Measurements from ENCODE around the gene CFAP157. TPM values are rescaled to one million over a fixed set of nuclear protein-coding genes. Genes with fewer than 3 reads are reported as not detected.

CFAP157 gene
- total RNA-seq, 1 donor from 2014 or later: 25.9 TPM

GRCh38 chr9:127746959-127747569 is 40.3 kb downstream of the CFAP157 start:
- no peak for ATAC-seq
- Histone ChIP-seq H3K36me3 (peaks cover 98% of the 10 kb centered on the region), H3K4me1 (peaks cover 13% of the 10 kb centered on the region), H3K4me3 (no peak overlapping the region), H3K27ac (no peak overlapping the region), H3K27me3 (ENCODE audit: low read depth) (no peaks in the 10 kb centered on the region), H3K9me3 (no peaks in the 10 kb centered on the region)
- intact Hi-C loops (cut with DNase I): no loop called here
- TF ChIP-seq CTCF (IDR thresholded peaks at IDR 0.05): no peak
- DNase-seq: no peak

GRCh38 chr9:127749090-127749787 is 42.5 kb downstream of the CFAP157 start:
- ATAC-seq: no peak
- no peak overlapping the region for H3K27ac ChIP-seq
- intact Hi-C loops (cut with DNase I): no loop called here
- no peak overlapping the region for H3K4me3 ChIP-seq
- TF ChIP-seq CTCF (IDR thresholded peaks at IDR 0.05): no peak
- H3K9me3 ChIP-seq: no peaks in the 10 kb centered on the region
- H3K36me3 ChIP-seq: peaks cover 96% of the 10 kb centered on the region
- peaks cover 15% of the 10 kb centered on the region for H3K4me1 ChIP-seq
- DNase-seq: no peak
- H3K27me3 ChIP-seq (ENCODE audit: low read depth): peaks cover 7% of the 10 kb centered on the region

- DNase-seq (no peak), ATAC-seq (no peak)
- peaks cover 31% of the 10 kb centered on the region for H3K4me1 ChIP-seq
- no peak for TF ChIP-seq CTCF (IDR thresholded peaks at IDR 0.05)
- H3K4me3 ChIP-seq: no peak overlapping the region
- peaks cover 12% of the 10 kb centered on the region for H3K27me3 ChIP-seq (ENCODE audit: low read depth)
- H3K36me3 ChIP-seq: peaks cover 84% of the 10 kb centered on the region
- no peak overlapping the region for H3K27ac ChIP-seq
- intact Hi-C loops (cut with DNase I): no loop called here
- no peaks in the 10 kb centered on the region for H3K9me3 ChIP-seq
Measured at GRCh38 chr9:127751269-127752054, 44.7 kb downstream of the CFAP157 start.

- DNase-seq: no peak
- no peak for ATAC-seq
- Histone ChIP-seq H3K4me3 (no peak overlapping the region), H3K27ac (no peak overlapping the region), H3K4me1 (peaks cover 31% of the 10 kb centered on the region), H3K9me3 (no peaks in the 10 kb centered on the region), H3K27me3 (ENCODE audit: low read depth) (peaks cover 12% of the 10 kb centered on the region), H3K36me3 (peaks cover 72% of the 10 kb centered on the region)
- intact Hi-C loops (cut with DNase I): no loop called here
- TF ChIP-seq CTCF (IDR thresholded peaks at IDR 0.05): no peak
Measured at GRCh38 chr9:127753148-127753547, 46.4 kb downstream of the CFAP157 start.

GRCh38 chr9:127753622-127754021 is 46.8 kb downstream of the CFAP157 start:
- no peak for TF ChIP-seq CTCF (IDR thresholded peaks at IDR 0.05)
- DNase-seq: no peak
- H3K4me3 ChIP-seq: no peak overlapping the region

More at GRCh38 chr9:127753622-127754021, 46.8 kb downstream of the CFAP157 start:
- peak overlapping the region; percentile 31 for H3K27ac ChIP-seq
- H3K9me3 ChIP-seq: no peaks in the 10 kb centered on the region
- H3K36me3 ChIP-seq: peaks cover 72% of the 10 kb centered on the region
- no peak for ATAC-seq
- H3K27me3 ChIP-seq (ENCODE audit: low read depth): peaks cover 12% of the 10 kb centered on the region
- peaks cover 31% of the 10 kb centered on the region for H3K4me1 ChIP-seq
- intact Hi-C loops (cut with DNase I): no loop called here

Measured in lower lobe of right lung (tissue), 2 donors.